HEK293 (cell line): ENCODE results near the gene PSORS1C1.

Source experiments
- CTCF ChIA-PET: fragments of 350-600 bp; formaldehyde crosslinking; extraction: SDS; loops from one replicate; lab custom pipeline; 2021; ENCODE audit warnings: antibody characterized with exemption; lab: Yijun Ruan, JAX
- POLR2A ChIA-PET: fragments of 300-600 bp; formaldehyde crosslinking; extraction: SDS; loops from one replicate; lab custom pipeline; 2020; ENCODE audit warnings: antibody characterized with exemption, inconsistent platforms; lab: Yijun Ruan, JAX
- H3K27ac ChIP-seq: fragments of 200-500 bp; sonication (Bioruptor generic); 2 replicates; pipeline ENCODE4 v1.5.1; 2014; ENCODE audit warnings: low read depth, low read length, control low read depth, inconsistent platforms; ENCODE audit errors: extremely low read depth
- H3K36me3 ChIP-seq, 2 experiments: fragments of 200-500 bp in 1 of 2; sonication (Bioruptor generic) in 1 of 2; 1 replicate in 1 of 2; 2 replicates in 1 of 2; pipeline ENCODE4 v1.5.1; 2014 to 2017; ENCODE audit warnings: inconsistent platforms in 2 of 2, low read length in 2 of 2; ENCODE audit not compliant: control insufficient read depth in 2 of 2, insufficient read depth in 1 of 2
- H3K4me1 ChIP-seq: fragments of 200-500 bp; sonication (Bioruptor generic); 2 replicates; pipeline ENCODE4 v1.5.1; 2014; ENCODE audit warnings: mild to moderate bottlenecking, low read length, inconsistent platforms; ENCODE audit not compliant: control insufficient read depth, insufficient read depth
- H3K4me3 ChIP-seq: 2 replicates; pipeline ENCODE4 v1.5.1; 2011; ENCODE audit warnings: low read depth, mild to moderate bottlenecking, control low read depth, low read length, moderate library complexity
- H3K9me3 ChIP-seq: fragments of 200-500 bp; sonication (Bioruptor generic); 2 replicates; pipeline ENCODE4 v1.5.1; 2014; ENCODE audit warnings: low read depth, low read length, inconsistent platforms; ENCODE audit not compliant: control insufficient read depth, insufficient read depth
- GLI2 ChIP-seq: fragments of 450-650 bp; formaldehyde crosslinking; IDR thresholded peaks from 2 replicates; pipeline ENCODE4; 2017; ENCODE audit warnings: missing biosample characterization, missing genetic modification characterization, low read depth, borderline replicate concordance
- GLIS2 ChIP-seq: fragments of 450-650 bp; formaldehyde crosslinking; IDR thresholded peaks from 2 replicates; pipeline ENCODE4 v1.5.1; 2016; ENCODE audit warnings: missing biosample characterization, missing genetic modification characterization
- SALL2 ChIP-seq: fragments of 450-650 bp; formaldehyde crosslinking; IDR thresholded peaks from 2 replicates; pipeline ENCODE4 v1.5.0; 2017; ENCODE audit warnings: missing biosample characterization, mild to moderate bottlenecking, missing genetic modification characterization, borderline replicate concordance
- SCRT1 ChIP-seq: fragments of 450-650 bp; formaldehyde crosslinking; IDR thresholded peaks from 2 replicates; pipeline ENCODE4 v1.5.1; 2016; ENCODE audit warnings: missing biosample characterization, missing genetic modification characterization, borderline replicate concordance
- SCRT2 ChIP-seq: fragments of 450-650 bp; formaldehyde crosslinking; IDR thresholded peaks from 2 replicates; pipeline ENCODE4 v1.5.1; 2016; ENCODE audit warnings: missing biosample characterization, missing genetic modification characterization
- SP7 ChIP-seq: fragments of 450-650 bp; formaldehyde crosslinking; IDR thresholded peaks from 2 replicates; pipeline ENCODE4 v1.5.1; 2016; ENCODE audit warnings: missing biosample characterization, missing genetic modification characterization
- ZFHX2 ChIP-seq: fragments of 450-650 bp; formaldehyde crosslinking; conservative IDR thresholded peaks from 2 replicates; pipeline ENCODE4 v1.5.1; 2016; ENCODE audit warnings: missing biosample characterization, missing genetic modification characterization
- ZFP3 ChIP-seq: fragments of 450-650 bp; formaldehyde crosslinking; IDR thresholded peaks from 2 replicates; pipeline ENCODE4 v1.5.1; 2016; ENCODE audit warnings: low read depth, missing biosample characterization, missing genetic modification characterization
- ZNF114 ChIP-seq: fragments of 450-650 bp; formaldehyde crosslinking; IDR thresholded peaks from 2 replicates; pipeline ENCODE4 v1.5.0; 2017; ENCODE audit warnings: missing biosample characterization, missing genetic modification characterization
- ZNF140 ChIP-seq: fragments of 450-650 bp; formaldehyde crosslinking; IDR thresholded peaks from 2 replicates; pipeline ENCODE4 v1.5.1; 2016; ENCODE audit warnings: missing biosample characterization, missing genetic modification characterization
- ZNF19 ChIP-seq: fragments of 450-650 bp; formaldehyde crosslinking; IDR thresholded peaks from 2 replicates; pipeline ENCODE4; 2016; ENCODE audit warnings: missing biosample characterization, missing genetic modification characterization, low read depth
- ZNF202 ChIP-seq: fragments of 450-650 bp; formaldehyde crosslinking; IDR thresholded peaks from 2 replicates; pipeline ENCODE4 v1.5.1; 2016; ENCODE audit warnings: missing biosample characterization, missing genetic modification characterization, borderline replicate concordance
- ZNF211 ChIP-seq: fragments of 450-650 bp; formaldehyde crosslinking; IDR thresholded peaks from 2 replicates; pipeline ENCODE4 v1.5.1; 2016; ENCODE audit warnings: low read depth, missing biosample characterization, missing genetic modification characterization
- ZNF223 ChIP-seq: fragments of 450-650 bp; formaldehyde crosslinking; IDR thresholded peaks from 2 replicates; pipeline ENCODE4 v1.5.1; 2016; ENCODE audit warnings: missing biosample characterization, missing genetic modification characterization
- ZNF24 ChIP-seq: fragments of 450-650 bp; formaldehyde crosslinking; IDR thresholded peaks from 2 replicates; pipeline ENCODE4 v1.5.1; 2016; ENCODE audit warnings: missing biosample characterization, missing genetic modification characterization
- ZNF791 ChIP-seq: fragments of 450-650 bp; formaldehyde crosslinking; IDR thresholded peaks from 2 replicates; pipeline ENCODE4 v1.5.1; 2016; ENCODE audit warnings: missing biosample characterization, missing genetic modification characterization
- ZSCAN23 ChIP-seq: fragments of 450-650 bp; formaldehyde crosslinking; IDR thresholded peaks from 2 replicates; pipeline ENCODE4 v1.5.1; 2016; ENCODE audit warnings: missing biosample characterization, missing genetic modification characterization
- TF ChIP-seq, protein P1 (sequence below): fragments of 450-650 bp; formaldehyde crosslinking; IDR thresholded peaks from 2 replicates; pipeline ENCODE4 v1.5.1; 2016; ENCODE audit warnings: missing biosample characterization, missing genetic modification characterization
- TF ChIP-seq, protein P2 (sequence below): fragments of 450-650 bp; formaldehyde crosslinking; conservative IDR thresholded peaks from 2 replicates; pipeline ENCODE4 v1.5.1; 2016; ENCODE audit warnings: low read depth, missing biosample characterization, missing genetic modification characterization

PSORS1C1 gene

DNA sequence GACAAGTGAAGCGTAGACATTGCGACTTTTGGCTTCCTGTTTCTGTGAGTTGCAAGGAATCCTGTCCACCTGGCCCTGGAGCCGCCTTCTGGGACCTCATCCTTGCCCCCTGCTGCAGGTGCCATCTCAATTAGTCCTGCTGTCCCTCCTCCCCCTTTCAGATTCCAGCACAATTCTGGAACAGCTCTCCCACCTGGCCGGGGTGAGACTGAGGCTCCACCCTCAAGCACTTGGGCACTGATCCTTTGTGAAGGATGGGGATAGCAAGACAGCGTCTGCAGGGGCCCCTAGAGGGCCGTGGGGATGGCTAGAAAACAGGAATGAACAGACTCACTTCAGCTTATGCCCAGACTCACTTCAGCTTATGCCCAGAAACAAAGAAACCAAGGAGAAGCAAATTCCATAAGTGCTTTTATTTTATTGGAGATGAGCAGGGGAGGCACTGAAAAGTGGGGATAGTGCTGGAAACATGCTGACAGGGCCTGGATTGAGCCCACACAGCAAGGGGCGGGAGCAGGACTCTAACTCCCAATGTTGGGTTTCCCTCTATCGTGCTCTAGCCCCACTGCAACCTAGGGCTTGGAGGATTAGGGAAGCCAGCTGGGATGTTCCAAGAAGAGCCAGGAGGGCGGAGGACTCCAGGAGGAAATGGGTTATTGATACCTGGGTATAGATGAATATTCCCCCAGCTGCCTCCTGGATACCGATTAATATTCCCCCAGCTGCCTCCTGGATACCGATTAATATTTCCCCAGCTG is 3.6 kb upstream of the PSORS1C1 start (continued):
- TF ChIP-seq, protein P1, sequence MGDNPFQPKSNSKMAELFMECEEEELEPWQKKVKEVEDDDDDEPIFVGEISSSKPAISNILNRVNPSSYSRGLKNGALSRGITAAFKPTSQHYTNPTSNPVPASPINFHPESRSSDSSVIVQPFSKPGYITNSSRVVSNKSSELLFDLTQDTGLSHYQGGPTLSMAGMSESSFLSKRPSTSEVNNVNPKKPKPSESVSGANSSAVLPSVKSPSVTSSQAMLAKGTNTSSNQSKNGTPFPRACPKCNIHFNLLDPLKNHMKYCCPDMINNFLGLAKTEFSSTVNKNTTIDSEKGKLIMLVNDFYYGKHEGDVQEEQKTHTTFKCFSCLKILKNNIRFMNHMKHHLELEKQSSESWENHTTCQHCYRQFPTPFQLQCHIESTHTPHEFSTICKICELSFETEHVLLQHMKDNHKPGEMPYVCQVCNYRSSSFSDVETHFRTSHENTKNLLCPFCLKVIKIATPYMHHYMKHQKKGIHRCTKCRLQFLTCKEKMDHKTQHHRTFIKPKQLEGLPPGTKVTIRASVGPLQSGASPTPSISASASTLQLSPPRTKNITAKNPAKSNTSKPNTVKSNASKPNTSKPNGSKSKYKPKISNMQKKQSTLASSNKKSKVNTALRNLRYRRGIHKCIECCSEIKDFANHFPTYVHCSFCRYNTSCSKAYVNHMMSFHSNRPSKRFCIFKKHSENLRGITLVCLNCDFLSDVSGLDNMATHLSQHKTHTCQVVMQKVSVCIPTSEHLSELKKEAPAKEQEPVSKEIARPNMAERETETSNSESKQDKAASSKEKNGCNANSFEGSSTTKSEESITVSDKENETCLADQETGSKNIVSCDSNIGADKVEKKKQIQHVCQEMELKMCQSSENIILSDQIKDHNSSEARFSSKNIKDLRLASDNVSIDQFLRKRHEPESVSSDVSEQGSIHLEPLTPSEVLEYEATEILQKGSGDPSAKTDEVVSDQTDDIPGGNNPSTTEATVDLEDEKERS, result no peak
- TF ChIP-seq SALL2 (tag by site-specific recombination), result no peak

DNA sequence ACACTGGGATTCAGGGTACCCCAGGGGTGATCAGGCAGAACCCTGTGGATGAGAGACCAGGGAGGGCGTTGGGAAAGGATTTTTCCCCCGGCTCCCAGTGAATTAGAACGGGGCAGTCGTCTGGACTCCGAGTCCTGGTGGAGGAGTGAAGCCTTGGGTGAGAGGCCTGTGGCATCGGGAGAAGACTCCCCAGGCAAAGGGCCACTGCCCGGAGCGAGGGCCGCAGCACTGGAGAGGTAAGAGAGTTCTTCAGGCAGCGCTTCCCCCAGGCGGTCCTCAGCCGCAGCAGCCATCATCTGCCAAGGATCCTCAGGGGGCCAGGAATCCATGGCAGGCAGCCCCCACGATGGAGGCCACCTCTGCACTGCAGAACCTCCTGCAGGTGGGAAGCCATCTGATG is 2.9 kb upstream of the PSORS1C1 start:
- ChIA-PET CTCF (interaction anchor here (0.8 to 8.3 kb wide), 4 partner anchors 9 to 143 kb away, joined by 3 to 60 read pairs (median 4); no protein-coding TSS in a partner anchor), POLR2A (no interaction called here)
- Histone ChIP-seq H3K4me3 (no peak overlapping the region), H3K27ac (no peak overlapping the region), H3K36me3 (no peaks in the 10 kb centered on the region), H3K4me1 (peaks cover 7% of the 10 kb centered on the region), H3K9me3 (no peaks in the 10 kb centered on the region)
- TF ChIP-seq GLIS2 (tag by site-specific recombination), result no peak
- no peak for TF ChIP-seq ZNF211
- no peak for TF ChIP-seq ZNF114
- no peak for TF ChIP-seq ZFP3
- no peak for TF ChIP-seq GLI2 (tag by site-specific recombination)
- no peak for TF ChIP-seq SP7
- TF ChIP-seq, protein P2, sequence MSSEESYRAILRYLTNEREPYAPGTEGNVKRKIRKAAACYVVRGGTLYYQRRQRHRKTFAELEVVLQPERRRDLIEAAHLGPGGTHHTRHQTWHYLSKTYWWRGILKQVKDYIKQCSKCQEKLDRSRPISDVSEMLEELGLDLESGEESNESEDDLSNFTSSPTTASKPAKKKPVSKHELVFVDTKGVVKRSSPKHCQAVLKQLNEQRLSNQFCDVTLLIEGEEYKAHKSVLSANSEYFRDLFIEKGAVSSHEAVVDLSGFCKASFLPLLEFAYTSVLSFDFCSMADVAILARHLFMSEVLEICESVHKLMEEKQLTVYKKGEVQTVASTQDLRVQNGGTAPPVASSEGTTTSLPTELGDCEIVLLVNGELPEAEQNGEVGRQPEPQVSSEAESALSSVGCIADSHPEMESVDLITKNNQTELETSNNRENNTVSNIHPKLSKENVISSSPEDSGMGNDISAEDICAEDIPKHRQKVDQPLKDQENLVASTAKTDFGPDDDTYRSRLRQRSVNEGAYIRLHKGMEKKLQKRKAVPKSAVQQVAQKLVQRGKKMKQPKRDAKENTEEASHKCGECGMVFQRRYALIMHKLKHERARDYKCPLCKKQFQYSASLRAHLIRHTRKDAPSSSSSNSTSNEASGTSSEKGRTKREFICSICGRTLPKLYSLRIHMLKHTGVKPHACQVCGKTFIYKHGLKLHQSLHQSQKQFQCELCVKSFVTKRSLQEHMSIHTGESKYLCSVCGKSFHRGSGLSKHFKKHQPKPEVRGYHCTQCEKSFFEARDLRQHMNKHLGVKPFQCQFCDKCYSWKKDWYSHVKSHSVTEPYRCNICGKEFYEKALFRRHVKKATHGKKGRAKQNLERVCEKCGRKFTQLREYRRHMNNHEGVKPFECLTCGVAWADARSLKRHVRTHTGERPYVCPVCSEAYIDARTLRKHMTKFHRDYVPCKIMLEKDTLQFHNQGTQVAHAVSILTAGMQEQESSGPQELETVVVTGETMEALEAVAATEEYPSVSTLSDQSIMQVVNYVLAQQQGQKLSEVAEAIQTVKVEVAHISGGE (tag by site-specific recombination), result no peak
- TF ChIP-seq ZNF202, result no peak
- TF ChIP-seq ZNF791 (tag by site-specific recombination), result no peak
- no peak for TF ChIP-seq ZNF19 (tag by site-specific recombination)
- TF ChIP-seq ZNF223 (tag by site-specific recombination), result no peak

DNA sequence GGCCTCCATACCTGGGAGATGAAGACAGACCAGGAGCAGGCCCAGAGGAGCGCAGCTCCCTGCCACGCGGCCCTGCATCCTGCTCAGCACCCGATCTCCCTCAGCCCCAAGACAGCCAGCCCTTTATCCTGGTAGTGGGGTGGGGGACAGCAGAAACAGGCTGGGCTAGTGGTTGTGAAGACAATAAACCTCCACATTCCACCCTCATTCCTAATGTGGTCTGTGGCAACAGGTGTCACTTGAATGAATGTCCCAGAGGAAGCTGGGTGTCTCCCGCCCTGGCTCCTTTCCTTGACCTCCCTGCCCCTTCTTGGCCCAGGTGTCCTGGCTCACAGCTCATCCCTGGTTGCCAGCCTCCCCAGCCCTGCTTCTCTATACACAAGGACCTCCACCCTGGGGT is 2.1 kb upstream of the PSORS1C1 start, which contains the start of gene C6orf15:
C6orf15 (minus strand) TSS at position 98 of the 400 bp plus-strand sequence; CDS start at position 78, 20 bp downstream.
- Histone ChIP-seq H3K9me3 (no peaks in the 10 kb centered on the region), H3K27ac (no peak within 1 kb of the TSS), H3K4me1 (peaks cover 7% of the 10 kb centered on the region), H3K4me3 (no peak within 1 kb of the TSS), H3K36me3 (no peaks in the 10 kb centered on the region)
- TF ChIP-seq ZNF24, result no peak
- peak; percentile 62; the same call in 1 of the 2 replicates for TF ChIP-seq SCRT1
- TF ChIP-seq ZSCAN23 (tag by site-specific recombination), result no peak
- TF ChIP-seq SCRT2 (tag by site-specific recombination), result peak; percentile 93
- no peak for TF ChIP-seq ZFHX2 (tag by site-specific recombination)
- TF ChIP-seq, protein P2 (tag by site-specific recombination), result no peak
- no peak for TF ChIP-seq ZNF140 (tag by site-specific recombination)
- ChIA-PET CTCF (interaction anchor here (0.8 to 8.3 kb wide), 4 partner anchors 10 to 144 kb away, joined by 3 to 60 read pairs (median 10); no protein-coding TSS in a partner anchor), POLR2A (no interaction called here)
